Stimulated activated CD8-positive, alpha-beta memory T cell treated with anti-CD3 and anti-CD28 coated beads, Interleukin-15, amount 100 ng/mL, for 4 hours (primary cell): ENCODE results near the gene SGPP2.
"Not testable (repeated sequence)": the region's sequence is repeated elsewhere in the genome, so short reads cannot be mapped to it uniquely, and the experiment has no call there.

Experiments
- DNase-seq, 2 donors: peaks; one replicate each; pipeline ENCODE4 v3.0.0-alpha.2; 2020; ENCODE audit warnings: low read depth in 2 of 2

The SGPP2 gene

DNA sequence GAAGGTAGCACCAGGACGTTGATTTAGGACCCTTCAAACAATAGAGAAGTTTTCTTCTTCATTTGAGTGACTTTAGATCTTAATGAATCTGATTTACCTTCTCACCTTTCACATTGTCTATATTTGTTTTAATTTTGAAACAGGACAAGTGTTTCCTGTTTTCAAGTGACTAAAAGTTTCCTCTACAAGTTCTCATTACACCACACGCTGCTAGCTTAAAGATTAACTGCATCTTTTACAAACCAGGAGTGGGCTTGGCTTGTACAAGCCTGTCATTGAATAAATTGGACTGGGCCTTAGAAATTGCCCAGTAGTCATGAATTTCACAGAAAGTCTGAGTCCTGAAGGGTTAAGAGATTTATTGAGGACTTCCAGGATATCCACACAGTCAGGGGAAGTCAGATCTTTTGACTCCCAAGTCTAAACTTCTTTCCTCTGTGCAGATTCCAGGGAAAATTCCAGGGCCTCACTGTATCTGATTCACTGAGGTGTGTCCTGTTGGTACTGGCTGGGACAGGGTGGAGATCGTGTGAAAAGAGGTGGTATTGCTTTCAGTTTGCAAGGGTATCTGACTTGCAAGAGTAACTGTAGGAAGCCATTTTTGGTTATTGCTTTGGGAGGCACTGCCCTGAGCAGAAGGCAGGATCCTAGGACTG lies 3.4 kb downstream of the SGPP2 start:
- DNase-seq, result no peak

DNA sequence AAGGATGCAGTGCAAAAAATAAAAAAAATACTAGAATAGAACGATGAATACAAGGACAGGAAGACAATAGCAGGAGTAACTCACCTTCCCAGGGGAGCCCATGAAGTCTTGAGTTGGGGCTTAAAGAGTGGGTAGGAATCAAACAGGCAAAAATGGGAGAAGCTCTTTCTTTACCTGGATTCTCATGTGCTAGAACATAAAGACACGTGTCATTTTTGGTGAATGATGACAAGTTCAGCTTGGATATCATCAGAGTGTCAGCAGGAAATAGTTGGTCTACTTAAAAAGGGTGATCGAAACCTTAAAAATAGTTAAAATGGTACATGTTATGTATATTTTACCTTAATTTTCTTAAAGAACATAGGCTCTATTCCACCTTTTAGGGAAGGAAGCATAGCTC lies 5.7 kb downstream of the SGPP2 start:
- no peak for DNase-seq

DNA sequence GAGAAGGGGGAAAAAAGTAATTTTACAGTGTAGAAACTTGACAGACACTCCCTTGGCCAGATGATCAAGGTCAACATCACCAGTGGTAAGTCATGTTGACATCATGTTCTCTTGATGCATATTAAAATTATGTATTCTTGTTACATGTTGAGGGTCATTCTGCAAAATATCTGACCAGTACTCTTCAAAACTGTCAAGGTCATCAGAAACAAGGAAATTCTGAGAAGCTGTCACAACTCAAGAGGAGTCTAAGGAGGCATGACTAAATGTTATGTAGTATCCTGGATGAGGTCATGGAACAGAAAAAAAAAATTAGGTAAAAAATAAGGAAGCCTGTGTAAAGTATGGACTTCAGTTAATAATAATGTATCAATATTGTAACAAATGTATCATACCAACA lies 6.3 kb downstream of the SGPP2 start:
- DNase-seq, result no peak

DNA sequence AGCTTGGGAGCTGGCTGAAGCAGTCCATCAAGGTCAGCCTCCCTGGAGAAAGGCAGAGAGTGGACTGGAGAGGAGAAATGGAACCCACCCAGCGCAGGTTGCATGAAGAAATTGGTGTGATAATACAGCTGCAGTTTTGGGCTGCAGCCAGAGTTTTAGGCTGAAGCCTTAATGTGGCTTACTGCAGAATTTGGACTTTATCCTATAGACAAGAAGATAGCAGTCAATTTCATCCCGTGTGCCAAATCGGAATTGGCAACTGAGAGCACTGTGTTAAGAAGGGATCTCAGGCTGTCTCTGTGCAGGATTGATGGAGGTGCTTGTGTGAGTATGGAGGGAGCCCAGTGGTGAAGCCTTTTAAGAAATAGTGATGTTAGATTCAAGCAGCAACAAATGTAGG lies 7.5 kb downstream of the SGPP2 start:
- DNase-seq, result no peak

DNA sequence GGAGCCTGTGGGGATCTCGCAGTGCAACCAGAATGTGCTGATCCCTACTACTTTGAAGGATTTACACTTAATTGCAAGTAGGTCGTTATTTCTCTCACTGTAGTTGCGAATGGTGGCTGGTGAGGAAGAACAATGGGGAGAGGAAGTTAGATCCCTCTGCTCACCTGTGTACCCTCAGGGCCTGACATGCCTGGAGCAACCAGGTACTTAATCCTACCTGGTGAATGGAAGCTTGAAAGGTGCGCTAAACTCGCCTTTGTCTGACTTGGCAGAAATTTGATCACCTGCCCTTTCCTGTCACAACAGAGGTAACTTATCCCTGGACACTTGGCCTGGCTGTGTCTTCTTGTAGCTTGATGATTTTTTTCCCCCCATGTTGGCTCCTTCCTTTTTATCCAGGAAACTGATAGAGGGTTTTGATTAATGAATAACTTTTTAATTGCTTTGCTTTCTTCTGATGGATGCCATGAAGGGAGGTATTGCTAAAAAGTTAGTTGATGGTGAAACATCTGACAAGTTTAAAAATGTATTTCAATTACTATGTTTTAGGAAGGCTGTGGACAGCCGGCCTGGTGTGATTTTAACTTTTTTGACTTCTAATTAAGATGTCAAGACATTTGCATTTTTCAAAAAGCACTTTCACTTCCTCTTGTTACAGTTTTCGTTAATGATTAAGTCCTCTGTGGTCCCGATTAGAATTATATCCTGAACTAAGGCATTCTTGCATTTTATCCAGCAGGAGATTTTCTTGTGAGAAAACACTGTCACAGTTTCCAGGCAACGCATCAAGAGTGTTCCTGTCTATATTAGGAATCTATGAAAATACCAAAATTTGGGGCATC lies 9.2 kb downstream of the SGPP2 start:
- DNase-seq, result no peak

DNA sequence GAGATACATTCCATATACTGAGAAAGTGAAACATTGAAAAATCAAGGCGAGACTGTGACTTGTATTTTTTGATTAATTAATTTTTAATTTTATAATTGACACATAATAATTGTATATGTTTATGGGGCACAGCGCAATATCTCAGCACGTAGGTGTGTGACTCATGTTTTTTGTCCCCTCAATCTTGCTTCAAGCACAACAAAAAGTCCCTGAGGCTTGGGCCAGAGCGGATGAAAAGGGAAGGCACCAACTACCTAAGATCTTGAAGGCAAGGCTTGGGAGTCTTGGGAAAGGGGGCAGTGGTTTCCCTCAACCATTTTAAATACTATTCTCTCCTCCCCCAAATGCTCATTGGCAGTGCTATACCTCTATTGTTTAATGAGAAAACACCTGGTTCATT lies 9.9 kb downstream of the SGPP2 start:
- no peak for DNase-seq

DNA sequence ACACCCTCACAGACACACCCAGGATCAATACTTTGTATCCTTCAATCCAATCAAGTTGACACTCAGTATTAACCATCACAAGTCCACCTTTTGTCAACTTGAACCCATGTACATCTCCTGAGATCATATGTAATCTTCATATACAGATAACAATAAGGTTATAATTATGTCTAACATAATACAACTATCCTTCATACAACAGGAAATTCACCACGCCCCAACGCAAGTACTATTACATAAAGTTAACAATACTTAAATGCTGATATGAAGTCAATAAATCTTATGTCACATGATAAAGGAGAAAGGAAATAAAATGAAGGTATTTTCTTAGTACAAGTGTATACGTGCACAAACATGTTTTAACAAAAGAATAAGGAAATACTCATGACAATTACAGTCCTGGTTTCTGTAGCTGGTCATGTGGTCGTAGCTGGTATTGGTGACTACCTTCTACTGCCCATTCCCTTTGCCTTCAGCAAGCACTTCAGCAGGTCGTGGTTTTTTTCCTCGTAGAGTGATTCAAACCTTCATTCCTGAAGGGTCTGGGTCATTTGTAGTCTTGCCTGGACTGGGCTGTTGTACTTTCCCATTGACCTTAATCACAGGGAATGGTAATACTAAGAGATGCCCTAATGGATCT lies 11.2 kb downstream of the SGPP2 start:
- not testable (repeated sequence) for DNase-seq

DNA sequence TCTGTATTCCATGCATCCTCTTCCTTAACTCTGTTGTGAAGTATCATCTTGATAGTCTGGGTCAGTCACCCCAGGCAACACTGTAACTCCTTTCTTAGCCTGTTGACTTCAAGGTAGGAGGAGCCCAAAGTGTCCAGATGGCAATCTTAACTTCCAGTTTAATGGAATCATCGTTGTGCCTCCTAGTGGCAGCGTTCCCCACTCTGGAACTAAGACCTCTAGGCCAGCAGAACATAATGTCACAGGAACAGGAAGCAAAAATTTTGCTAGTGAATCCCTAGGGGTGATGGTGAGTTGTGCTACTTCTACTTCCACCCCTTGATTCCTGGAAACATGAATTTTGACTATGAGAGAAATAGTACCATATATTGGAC lies 11.7 kb downstream of the SGPP2 start:
- no peak for DNase-seq

DNA sequence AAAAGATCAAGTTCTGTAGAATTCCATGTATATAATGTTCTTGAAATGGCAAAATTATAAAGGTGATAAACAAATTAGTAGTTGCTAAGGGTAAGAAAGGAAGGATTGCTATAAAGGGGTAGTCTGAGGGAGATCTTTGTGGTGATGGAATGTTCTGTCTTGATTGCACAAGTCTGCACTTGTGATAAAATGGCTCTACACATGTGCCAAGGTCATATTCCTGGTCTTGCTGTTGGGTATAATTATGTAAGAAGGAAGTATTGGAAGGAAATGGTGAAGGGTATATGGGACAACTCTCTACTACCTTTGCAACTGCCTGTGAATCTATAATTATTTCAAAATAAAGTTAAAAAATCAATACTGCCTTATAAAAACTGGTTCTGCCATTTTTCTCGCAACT lies 15.3 kb downstream of the SGPP2 start:
- DNase-seq, result no peak

DNA sequence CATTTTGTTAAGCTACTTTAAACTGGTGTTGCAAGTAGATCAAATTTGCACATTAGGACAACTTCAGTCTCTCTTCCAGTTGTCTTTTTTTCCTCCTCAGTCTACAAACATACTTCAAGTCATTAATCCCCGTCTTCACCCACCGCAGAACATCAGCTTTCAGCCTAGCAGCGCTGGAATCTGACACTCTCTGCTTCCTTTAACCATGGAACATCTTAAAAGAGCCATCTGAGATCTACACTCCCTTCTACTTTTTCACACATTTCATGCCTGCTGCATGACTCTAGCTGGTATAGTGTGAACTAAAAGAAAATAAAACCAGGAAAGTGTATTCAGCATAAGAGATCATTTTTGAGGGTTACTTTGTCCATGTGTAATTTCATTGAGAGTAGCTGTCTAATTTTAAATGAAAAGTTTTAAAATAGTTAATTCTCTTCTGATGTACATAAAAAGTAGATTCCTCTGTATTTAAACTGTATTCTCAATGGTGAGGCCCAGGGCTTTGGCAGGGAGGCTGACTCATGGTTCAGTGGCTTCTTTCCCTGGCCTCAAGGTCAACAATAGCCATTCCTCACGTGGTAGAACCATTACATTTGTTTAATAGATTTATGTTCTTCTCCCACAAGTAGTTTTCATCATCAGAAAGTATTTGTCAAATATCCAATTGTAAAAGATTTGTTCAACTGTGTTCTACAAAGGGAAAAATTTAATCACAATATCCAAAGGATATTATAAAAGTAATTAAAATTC lies 16.5 kb downstream of the SGPP2 start:
- DNase-seq, result no peak

DNA sequence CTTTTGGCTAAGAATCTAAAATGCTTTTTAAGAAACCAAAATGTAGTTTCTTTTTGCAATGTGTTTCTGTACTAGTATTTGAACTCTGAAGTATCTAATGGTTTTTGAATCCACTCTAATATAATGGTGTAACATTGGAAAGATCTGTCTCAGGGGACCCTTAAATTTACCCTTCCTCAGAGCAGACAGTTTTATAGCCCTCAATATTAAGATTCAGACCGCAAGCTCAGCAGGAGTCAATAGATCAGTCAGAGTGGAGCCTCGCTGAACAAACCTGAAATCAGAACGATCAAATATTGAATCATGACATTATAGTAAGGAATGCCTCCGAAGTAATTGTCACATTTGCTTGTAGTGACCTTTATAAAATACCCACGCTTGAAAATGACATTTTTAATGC lies 18.3 kb downstream of the SGPP2 start:
- no peak for DNase-seq

DNA sequence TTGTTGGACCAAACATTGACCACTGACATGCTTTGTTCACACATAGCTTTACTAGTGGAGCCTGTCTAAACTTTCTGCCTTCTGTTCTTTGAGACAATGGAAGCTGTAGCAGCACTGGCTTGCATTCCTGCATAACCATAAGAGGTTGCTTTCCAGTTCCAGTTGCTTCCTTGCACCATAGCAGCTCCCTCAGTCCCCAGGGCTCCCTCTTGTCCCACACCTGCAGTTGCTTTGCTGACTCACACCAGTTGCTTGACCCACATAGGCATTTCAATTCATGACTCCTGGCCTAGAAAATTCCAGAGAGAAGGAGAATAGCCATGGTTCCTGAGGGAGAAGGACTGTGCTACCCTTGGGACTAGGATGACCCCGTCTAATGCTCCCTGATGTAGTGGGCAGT lies 20.9 kb downstream of the SGPP2 start:
- DNase-seq, result no peak

DNA sequence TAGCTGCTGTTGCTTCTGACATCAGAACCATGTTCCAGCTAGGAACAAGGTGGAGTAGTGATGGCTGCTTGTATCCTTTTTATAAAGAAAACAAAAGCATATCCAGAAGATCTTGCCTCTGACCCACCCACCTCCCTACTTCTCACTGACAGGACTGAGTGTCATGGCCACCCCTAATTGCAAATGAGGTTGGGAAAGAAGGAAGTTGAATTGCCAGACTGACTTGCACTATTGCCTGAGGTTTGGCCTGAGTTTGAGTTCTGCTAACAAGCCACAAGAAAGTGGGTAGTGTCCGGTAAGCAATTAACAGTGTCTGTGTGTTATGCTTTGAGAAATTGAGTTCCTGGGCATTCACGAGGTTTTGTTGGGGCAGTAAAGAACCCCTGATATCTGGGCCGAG lies 22.8 kb downstream of the SGPP2 start:
- no peak for DNase-seq

DNA sequence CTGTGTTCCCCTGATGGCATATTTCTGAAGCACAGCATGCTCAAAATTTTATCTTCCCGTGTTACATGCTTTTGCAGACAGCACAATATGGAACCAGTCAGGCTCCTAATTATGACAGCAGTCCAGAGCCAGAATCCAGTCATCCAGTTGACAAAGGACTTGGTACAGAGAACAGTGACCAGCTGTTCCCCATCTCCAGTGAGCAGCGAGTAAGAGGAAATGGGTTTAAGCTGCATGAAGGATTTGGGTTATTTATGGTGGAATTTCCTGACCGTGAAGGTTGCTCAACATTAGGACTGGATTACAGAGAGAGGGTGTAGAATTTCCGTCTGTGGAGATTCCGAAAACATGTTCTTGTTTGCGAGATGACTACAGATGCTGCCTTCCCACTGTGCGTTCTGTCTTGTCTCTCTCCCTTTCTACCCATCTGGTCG lies 24.4 kb downstream of the SGPP2 start:
- DNase-seq, result no peak

DNA sequence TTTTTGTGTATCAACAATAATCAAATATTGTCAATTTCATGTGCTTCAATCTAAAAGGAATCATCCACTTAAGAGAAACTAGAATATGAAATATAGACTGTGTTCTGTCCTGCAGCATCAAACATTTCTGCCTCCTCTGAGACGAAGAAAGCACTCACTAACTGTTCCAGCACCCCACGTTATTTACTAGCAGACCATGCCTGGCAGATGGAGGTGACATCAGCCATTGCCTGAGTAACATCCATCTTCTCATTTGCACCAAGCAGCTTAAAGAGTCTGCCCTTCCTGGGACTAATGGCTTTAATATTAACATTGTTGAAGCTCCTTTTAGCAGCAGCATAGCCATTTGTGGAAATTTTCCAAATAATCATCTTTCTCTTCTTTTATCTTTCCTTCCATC lies 25.7 kb downstream of the SGPP2 start:
- DNase-seq, result no peak

DNA sequence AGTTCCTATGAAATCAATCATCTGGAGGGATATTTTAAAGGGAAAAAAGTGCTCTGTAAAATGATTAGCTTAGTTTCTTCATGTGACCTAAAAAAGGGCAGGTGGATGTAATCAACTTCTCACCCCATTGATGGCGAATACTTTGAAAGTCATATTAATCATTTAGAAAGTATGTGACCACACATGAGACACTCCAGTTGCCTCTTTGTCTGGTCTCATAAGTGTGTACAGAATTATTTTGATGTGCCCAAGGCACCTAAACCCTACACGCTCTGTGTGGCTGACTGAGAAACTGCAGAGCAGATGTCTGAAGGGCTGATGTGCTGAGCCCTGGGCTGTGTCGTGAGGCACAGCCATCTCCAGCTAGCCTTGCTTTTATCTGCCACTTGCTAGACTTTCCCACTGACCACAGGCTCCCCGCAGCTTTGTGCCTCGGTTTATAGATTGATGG lies 26.9 kb downstream of the SGPP2 start:
- no peak for DNase-seq

DNA sequence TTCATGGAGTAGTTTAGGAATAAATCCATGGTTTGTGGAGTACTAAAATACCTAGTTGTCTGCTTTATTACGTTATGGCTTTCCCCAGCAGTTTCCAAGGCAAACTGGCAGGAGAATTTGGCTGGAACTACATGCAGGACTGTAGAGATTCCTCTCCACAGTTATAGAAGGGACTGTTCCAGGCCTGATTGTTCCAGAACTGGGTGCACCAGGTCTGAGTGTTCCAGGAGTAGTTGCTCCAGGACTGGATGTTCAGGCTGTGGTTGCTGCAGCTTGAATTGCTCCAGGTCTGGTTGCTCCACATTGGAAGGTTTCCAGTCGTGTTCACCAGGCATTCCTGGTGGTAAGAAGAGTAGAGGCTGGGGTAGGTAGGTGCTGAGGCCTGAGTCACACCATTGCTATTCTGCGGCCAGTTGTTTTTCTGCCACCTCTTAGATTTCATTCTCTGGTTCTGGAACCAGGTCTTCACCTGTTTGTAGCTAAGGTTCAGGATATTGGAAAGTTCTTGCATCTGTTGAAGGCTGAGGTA lies 28.1 kb downstream of the SGPP2 start:
- DNase-seq, result no peak

DNA sequence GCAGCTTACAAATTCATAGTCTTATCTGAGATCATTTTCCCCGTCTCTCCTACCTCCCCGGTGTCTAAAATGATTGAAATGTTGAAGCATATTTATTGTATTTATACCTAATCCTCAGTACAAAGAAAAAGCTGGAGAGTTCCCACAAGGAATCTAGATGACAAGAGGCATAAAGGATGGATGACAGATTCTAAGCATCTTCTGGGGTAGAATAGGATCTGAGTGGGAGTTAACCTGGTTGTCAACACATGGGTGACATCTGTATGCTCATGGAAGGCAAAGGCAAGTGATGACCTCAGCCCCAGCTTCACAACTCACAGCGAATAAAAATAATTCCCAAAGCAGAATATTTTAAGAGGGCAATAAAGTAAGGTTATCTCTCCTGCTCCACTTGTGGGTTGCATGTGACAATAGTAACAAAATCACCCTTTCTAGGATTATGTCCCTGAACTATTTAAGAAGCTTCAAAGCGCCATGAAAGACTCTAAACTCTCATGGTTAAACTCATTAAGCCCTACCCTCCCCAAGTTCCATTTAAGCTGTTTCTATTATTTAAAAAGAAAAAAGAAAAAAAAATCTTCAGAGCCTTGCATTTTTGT lies 32.2 kb downstream of the SGPP2 start:
- DNase-seq, result no peak

DNA sequence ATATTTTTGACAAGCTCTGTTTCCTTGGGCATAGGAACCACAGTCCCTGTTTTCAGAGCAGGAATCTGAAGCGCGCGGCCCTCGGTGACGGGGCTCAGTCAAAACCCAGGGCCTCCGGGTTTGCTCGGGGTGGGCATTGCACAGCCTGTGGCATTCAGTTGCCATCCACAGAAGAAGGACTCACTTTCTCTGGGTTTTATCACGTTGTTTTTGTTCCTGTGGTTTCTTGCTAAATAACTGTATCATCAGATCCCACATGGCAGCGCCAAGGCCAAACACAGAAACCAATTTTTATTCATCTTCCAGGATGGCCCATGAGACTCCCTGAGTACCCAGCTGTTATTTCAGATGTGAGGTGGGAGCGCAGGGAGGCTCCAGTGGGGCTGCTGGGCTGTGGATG lies 35.6 kb downstream of the SGPP2 start:
- no peak for DNase-seq

DNA sequence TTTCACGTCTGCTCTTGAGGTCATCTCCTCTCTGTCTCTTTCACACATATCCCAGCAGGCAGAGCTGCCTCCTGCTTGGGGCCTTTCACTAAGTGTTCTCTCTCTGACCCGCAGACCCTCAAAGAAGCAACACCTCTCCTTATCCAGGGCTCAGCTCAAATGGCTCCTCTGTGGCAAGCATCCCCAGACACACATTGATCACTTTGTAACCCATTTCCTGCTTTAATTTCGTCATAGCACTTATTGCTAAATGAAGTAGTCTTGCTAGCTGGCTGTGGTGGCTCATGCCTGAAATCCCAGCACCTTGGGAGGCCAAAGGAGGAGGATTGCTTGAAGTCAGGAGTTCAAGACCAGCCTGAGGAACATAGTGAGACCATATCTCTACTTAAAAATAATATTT lies 41.4 kb downstream of the SGPP2 start:
- DNase-seq, result no peak

DNA sequence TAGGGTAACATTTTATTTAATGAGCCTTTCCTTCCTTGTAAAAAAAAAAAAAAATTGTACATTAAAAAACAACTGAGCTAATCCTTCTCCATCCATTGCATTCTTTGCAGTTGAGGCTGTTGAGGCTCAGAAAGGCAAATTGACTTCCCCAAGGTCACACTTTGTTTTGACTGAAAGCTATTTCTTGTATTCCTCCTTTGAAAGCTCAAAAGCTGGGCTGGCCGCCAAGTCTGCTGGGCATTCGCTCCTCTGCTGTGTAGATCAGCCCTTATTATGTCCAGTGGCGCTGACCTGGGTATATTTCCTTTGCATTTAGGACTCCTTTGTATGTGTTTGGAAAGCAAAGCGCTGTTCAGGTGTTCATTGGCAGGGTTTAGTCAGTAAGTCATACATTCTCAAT lies 44.0 kb downstream of the SGPP2 start:
- no peak for DNase-seq
